Measurements from ENCODE around the gene MUL1. TPM values are rescaled to one million over a fixed set of nuclear protein-coding genes. Genes with fewer than 3 reads are reported as not detected.

MUL1 gene
- total and polyA plus RNA-seq, 9 of the 15 experiments (the other 6 are each of a cell fraction or from before 2014, with no cell fraction given), result 10.4 to 32.9 (median 19.3) TPM

DNA sequence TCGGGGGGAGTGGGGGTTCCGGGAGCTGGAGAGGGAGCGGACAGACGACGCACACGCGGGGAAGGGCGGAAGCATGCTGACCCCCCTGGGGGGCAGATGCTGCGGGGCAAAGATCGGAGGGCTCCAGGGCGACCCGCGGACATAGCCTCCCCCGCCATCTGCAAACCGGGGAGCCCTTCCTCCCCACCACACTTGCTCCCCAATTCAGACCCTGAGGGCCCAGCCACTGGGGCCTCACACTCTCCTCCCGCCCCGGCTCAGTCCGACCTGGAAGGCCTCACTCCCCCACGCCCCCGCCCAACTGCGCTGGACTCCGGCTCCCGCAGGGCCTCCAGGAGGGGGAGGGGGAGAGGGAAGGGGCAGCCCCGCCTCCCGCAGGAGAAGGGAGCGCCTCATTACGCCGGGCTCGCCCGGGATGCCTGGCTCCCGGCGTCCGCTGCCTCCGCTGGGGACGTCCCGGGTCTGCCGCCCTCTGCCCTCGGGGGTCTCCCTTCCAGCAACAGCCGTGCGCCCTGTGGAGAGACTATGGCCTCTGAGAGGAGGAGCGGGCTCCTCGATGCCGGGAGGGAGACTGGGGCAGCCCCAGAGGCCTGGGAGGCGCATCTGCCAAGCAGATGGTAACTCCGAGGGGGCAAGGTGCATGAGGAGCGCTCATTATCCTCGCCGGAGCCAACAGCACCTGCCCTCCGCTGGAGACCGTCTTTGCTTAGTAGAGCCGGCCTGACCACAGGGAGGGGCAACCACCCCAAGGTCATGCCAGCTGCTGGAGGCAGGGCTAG is 21.3 kb downstream of the MUL1 start:
- Histone ChIP-seq H2AFZ (ENCODE audit: low read depth, low read length) (peak overlapping the region; percentile 83), H3K9me1 (ENCODE audit: control insufficient read depth, insufficient read depth, low read length) (no peaks in the 10 kb centered on the region), H3K4me1 (replicated peaks in 1 of 2; ENCODE audit: control insufficient read depth in 2 of 2, insufficient read depth in 2 of 2, low read length in 2 of 2) (peaks cover 0 to 35% of the 10 kb centered on the region in 2 experiments; a peak in 3 of 5 replicates), H3K4me2 (ENCODE audit: insufficient read depth, low read length) (peak overlapping the region; percentile 87), H3K27ac (ENCODE audit: extremely low read depth, low read depth, low read length) (peak overlapping the region; percentile 51; the same call in 1 of the 3 replicates), H3K79me2 (ENCODE audit: control insufficient read depth, insufficient read depth, low read length) (no peaks in the 10 kb centered on the region), H3K9ac (ENCODE audit: insufficient read depth in 1 of 2, low read depth in 2 of 2, low read length in 2 of 2) (peak overlapping the region; percentile 63 to 88), H3K36me3 (ENCODE audit: control insufficient read depth, insufficient read depth, low read length) (no peaks in the 10 kb centered on the region), H3K4me3 (peak overlapping the region; percentile 49), H3K27me3 (ENCODE audit: control insufficient read depth in 2 of 2, insufficient read depth in 2 of 2, low read length in 2 of 2) (peaks cover 31 to 65% of the 10 kb centered on the region in 2 experiments), H4K20me1 (replicated peaks; ENCODE audit: control insufficient read depth, insufficient read depth, low read length) (peaks cover 6% of the 10 kb centered on the region), H3K9me3 (replicated peaks; ENCODE audit: control insufficient read depth, insufficient read depth, low read depth, low read length) (no peaks in the 10 kb centered on the region; the same call in 1 of the 2 replicates)
- intact Hi-C loops (cut with micrococcal nuclease), result no loop called here
- FAIRE-seq, result peak; percentile 49
- 16% methylated on average over 35 of the region's 51 CpGs for WGBS (ENCODE audit: insufficient coverage, low coverage, missing lambda C conversion rate)
- no TSS peak for BruUV-seq (replicated peaks)
- POLR2A ChIA-PET, result no interaction called here
- ATAC-seq, result peak; percentile 86
- DNase-seq (ENCODE audit: extremely low read depth in 1 of 4, low spot score in 3 of 4), result peak; percentile 78 to 93 (median 88)
- in situ Hi-C loops (cut with MboI), result no loop called here
- CTCF ChIA-PET (ENCODE audit: low intra/inter-chr PET ratio), result no interaction called here
- TF ChIP-seq TRIM28 (IDR thresholded peaks at IDR 0.05) (no peak), MXD1 (CRISPR knock-in tag; IDR thresholded peaks at IDR 0.05; ENCODE audit: borderline replicate concordance, poor library complexity, severe bottlenecking) (no peak), MXI1 (IDR thresholded peaks at IDR 0.05; ENCODE audit: low read depth, low read length) (no peak), NR2C2 (CRISPR knock-in tag; IDR thresholded peaks at IDR 0.05) (no peak), NR2C2 (tag; IDR thresholded peaks at IDR 0.05) (peak; percentile 65; the same call in 1 of the 2 replicates), PHF8 (IDR thresholded peaks at IDR 0.05; ENCODE audit: borderline replicate concordance, low read length) (peak; percentile 47; the same call in 1 of the 2 replicates), ARID3B (CRISPR knock-in tag; IDR thresholded peaks at IDR 0.05; ENCODE audit: borderline replicate concordance) (no peak), GATAD2B (IDR thresholded peaks at IDR 0.05; ENCODE audit: borderline replicate concordance) (no peak), IRF1 (CRISPR knock-in tag; IDR thresholded peaks at IDR 0.05; ENCODE audit: borderline replicate concordance) (no peak), NEUROD1 (IDR thresholded peaks at IDR 0.05; ENCODE audit: borderline replicate concordance, low read depth, low read length, partially characterized antibody) (no peak), CC2D1A (IDR thresholded peaks at IDR 0.05) (no peak), VEZF1 (CRISPR knock-in tag; IDR thresholded peaks at IDR 0.05) (peak; percentile 79), TAL1 (IDR thresholded peaks at IDR 0.05) (no peak), CBX1 (IDR thresholded peaks at IDR 0.05; ENCODE audit: low read depth) (no peak)
